Chondrocyte (in vitro differentiated cells): ENCODE results near the gene DSCAML1. TPM values are rescaled to one million over a fixed set of nuclear protein-coding genes. Genes with fewer than 3 reads are reported as not detected.
A peak's percentile ranks its signal among the peaks of the same experiment; 100 is the strongest.

Source experiments
- DNase-seq: peaks from one replicate; pipeline ENCODE4 v3.0.0; 2021; ENCODE audit warnings: mixed read lengths, low spot score
- H3K27ac Mint-ChIP-seq: one replicate; pipeline ENCODE4 v1.8.0; 2021; ENCODE audit warnings: mild to moderate bottlenecking, moderate library complexity, mixed read lengths; ENCODE audit not compliant: unreplicated experiment
- H3K27me3 Mint-ChIP-seq: 2 replicates; pipeline ENCODE4 v1.8.0; 2021; ENCODE audit warnings: low read depth, mixed read lengths
- H3K36me3 Mint-ChIP-seq: 2 replicates; pipeline ENCODE4 v1.8.0; 2021; ENCODE audit warnings: low read depth, mixed read lengths
- H3K4me1 Mint-ChIP-seq: 2 replicates; pipeline ENCODE4 v1.8.0; 2021; ENCODE audit warnings: low read depth, mild to moderate bottlenecking, mixed read lengths
- H3K4me3 Mint-ChIP-seq: one replicate; pipeline ENCODE4 v1.8.0; 2021; ENCODE audit warnings: mild to moderate bottlenecking, moderate library complexity, mixed read lengths; ENCODE audit not compliant: unreplicated experiment
- H3K9me3 Mint-ChIP-seq: 2 replicates; pipeline ENCODE4 v1.8.0; 2021; ENCODE audit warnings: low read depth, mixed read lengths
- total RNA-seq: library from RNA; stranded (reverse); gene quantifications from 3 replicates; pipeline ENCODE4 v1.2.1, GENCODE V29; 2021
- TF ChIP-seq, protein P1 (sequence below): fragments of 200-600 bp; sonication (generic); IDR thresholded peaks from 2 replicates; pipeline ENCODE4 v1.5.0; 2021; ENCODE audit warnings: antibody characterized with exemption, mild to moderate bottlenecking, moderate library complexity

The DSCAML1 gene
- total RNA-seq, 1 donor from 2014 or later, result not detected

DNA sequence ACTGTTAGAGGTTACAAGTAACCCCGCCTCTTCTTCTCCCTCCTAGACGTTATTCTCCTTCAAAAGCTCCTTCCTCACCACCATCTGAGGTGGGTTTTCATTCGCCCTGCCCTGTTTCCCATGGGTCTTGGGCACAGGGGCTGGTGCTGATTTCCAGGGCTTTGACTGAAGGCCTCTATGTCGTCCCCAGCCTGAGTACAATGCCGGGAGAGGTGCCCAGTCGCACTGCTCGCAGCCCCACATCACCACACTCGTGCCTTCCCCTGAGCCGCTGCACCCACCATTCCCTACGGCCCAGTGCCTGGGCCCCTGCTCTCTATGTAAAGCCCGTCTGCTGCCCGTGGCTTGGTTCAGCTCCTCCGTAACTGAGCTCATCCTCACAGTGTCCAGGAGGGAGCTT, 169.8 kb downstream of the DSCAML1 start:
- TF ChIP-seq, protein P1, sequence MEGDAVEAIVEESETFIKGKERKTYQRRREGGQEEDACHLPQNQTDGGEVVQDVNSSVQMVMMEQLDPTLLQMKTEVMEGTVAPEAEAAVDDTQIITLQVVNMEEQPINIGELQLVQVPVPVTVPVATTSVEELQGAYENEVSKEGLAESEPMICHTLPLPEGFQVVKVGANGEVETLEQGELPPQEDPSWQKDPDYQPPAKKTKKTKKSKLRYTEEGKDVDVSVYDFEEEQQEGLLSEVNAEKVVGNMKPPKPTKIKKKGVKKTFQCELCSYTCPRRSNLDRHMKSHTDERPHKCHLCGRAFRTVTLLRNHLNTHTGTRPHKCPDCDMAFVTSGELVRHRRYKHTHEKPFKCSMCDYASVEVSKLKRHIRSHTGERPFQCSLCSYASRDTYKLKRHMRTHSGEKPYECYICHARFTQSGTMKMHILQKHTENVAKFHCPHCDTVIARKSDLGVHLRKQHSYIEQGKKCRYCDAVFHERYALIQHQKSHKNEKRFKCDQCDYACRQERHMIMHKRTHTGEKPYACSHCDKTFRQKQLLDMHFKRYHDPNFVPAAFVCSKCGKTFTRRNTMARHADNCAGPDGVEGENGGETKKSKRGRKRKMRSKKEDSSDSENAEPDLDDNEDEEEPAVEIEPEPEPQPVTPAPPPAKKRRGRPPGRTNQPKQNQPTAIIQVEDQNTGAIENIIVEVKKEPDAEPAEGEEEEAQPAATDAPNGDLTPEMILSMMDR, result no peak
- Mint-ChIP-seq H3K36me3 (no peaks in the 10 kb centered on the region), H3K27me3 (peaks cover 33% of the 10 kb centered on the region), H3K9me3 (no peaks in the 10 kb centered on the region), H3K4me1 (no peaks in the 10 kb centered on the region), H3K27ac (no peak overlapping the region), H3K4me3 (no peak overlapping the region)
- DNase-seq, result no peak

DNA sequence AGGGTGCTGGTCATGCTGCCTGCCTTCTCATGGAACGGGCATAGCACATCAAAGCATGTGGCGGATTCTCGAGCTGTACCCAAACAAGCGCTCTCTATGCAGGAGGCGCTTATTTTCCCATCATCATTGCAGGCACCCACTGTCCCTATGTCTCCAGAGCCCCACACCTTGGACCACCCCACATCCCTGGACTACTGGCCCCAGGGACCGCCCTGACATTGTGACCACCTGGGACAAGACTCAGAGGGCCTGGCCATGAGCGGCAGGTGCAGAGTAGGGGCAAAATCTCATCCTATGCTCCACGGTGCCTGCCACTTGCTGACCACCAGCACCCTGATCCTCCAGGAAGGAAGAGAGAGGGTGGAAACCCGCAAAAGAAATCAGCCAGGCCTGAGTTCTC, 170.4 kb downstream of the DSCAML1 start:
- Mint-ChIP-seq H3K4me1 (no peaks in the 10 kb centered on the region), H3K27me3 (peaks cover 33% of the 10 kb centered on the region), H3K4me3 (no peak overlapping the region), H3K36me3 (no peaks in the 10 kb centered on the region), H3K9me3 (peaks cover 2% of the 10 kb centered on the region), H3K27ac (no peak overlapping the region)
- DNase-seq, result no peak
- TF ChIP-seq, protein P1, result no peak

GRCh38 chr11:117625237-117625636, 171.8 kb downstream of the DSCAML1 start:
- Mint-ChIP-seq H3K36me3 (no peaks in the 10 kb centered on the region), H3K9me3 (peaks cover 6% of the 10 kb centered on the region), H3K27ac (no peak overlapping the region), H3K4me3 (no peak overlapping the region), H3K4me1 (no peaks in the 10 kb centered on the region), H3K27me3 (peaks cover 36% of the 10 kb centered on the region)
- DNase-seq, result no peak
- TF ChIP-seq, protein P1, result no peak

- Mint-ChIP-seq H3K4me3 (no peak overlapping the region), H3K36me3 (no peaks in the 10 kb centered on the region), H3K4me1 (no peaks in the 10 kb centered on the region), H3K9me3 (peaks cover 6% of the 10 kb centered on the region), H3K27ac (no peak overlapping the region), H3K27me3 (peaks cover 32% of the 10 kb centered on the region)
- TF ChIP-seq, protein P1, result no peak
- no peak for DNase-seq
Measured at GRCh38 chr11:117623831-117624271, 173.2 kb downstream of the DSCAML1 start.

GRCh38 chr11:117621226-117621625, 175.8 kb downstream of the DSCAML1 start:
- peaks cover 6% of the 10 kb centered on the region for H3K9me3 Mint-ChIP-seq
- H3K27me3 Mint-ChIP-seq, result peaks cover 29% of the 10 kb centered on the region
- H3K36me3 Mint-ChIP-seq, result no peaks in the 10 kb centered on the region
- TF ChIP-seq, protein P1, result peak; percentile 70
- DNase-seq, result no peak
- no peak overlapping the region for H3K4me3 Mint-ChIP-seq
- no peaks in the 10 kb centered on the region for H3K4me1 Mint-ChIP-seq
- no peak overlapping the region for H3K27ac Mint-ChIP-seq
